H7 (cell line): ENCODE measurements around the gene BTBD6. TPM values are rescaled to one million over a fixed set of nuclear protein-coding genes. Genes with fewer than 3 reads are reported as not detected.

Source experiments
- DNase-seq: peaks from one replicate; pipeline ENCODE4 v3.0.0; 2012
- H3K27me3 ChIP-seq: 2 replicates; pipeline ENCODE4 v1.6.0; 2011; ENCODE audit warnings: mild to moderate bottlenecking, low read length; ENCODE audit not compliant: control insufficient read depth, insufficient read depth
- H3K36me3 ChIP-seq: replicated peaks from 2 replicates; pipeline ENCODE4 v1.5.1; 2011; ENCODE audit warnings: low read length; ENCODE audit not compliant: control insufficient read depth, insufficient read depth
- H3K4me3 ChIP-seq: 2 replicates; pipeline ENCODE4 v1.5.1; 2011; ENCODE audit warnings: low read depth, mild to moderate bottlenecking, control low read depth, low read length, moderate library complexity; ENCODE audit not compliant: insufficient read depth
- total RNA-seq: library from RNA; depleted of rRNA; stranded (reverse); fragments of >200 nt; shearing (Covaris generic); gene quantifications from 2 replicates; pipeline ENCODE4 v1.2.3, GENCODE V29; 2014

The BTBD6 gene
- total RNA-seq, 1 experiment from 2014 or later = 22.3 TPM

DNA sequence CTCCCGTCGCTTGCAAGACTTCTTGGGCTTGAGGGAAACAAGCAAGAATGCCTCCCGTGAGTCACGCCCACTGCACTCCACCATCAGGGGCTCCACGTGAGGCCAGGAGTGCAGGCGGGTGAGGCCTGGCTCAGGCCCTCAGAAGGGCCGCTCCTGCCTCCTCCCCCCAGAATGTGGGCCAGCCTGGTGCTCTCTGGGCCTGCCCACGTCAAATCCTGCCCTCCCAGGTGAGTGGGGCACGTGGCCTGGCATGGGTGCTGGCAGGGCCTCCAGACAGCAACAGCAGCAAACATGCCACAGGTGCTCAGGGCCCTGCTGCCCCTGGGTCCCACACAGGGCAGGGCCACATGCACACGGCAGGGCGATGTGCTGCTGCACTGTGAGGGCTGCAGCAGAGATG is 30.6 kb upstream of the BTBD6 start:
- DNase-seq = no peak
- Histone ChIP-seq H3K4me3 (no peak overlapping the region), H3K27me3 (no peaks in the 10 kb centered on the region), H3K36me3 (no peaks in the 10 kb centered on the region; the same call in 1 of the 2 replicates)

DNA sequence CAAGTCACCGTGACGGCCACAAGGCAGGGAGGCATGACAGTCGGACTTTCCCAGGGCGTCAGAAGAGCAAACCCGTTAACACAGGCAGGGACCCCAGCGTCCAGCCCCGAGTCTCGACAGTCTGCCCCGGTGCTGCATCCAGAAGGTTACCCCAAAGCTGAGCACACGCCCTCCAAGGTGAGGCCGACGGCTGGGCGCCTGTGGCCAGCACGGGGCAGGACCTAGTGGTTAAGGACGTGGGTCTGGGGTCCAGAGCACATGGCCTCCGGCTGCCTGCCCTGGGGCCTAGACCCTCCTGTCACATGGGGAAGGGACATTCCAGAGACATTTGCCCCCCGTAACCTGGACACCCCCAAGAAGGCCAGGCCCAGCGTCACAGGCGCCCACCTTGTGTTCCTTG is 29.7 kb upstream of the BTBD6 start:
- no peaks in the 10 kb centered on the region; the same call in 1 of the 2 replicates for H3K36me3 ChIP-seq
- DNase-seq = no peak
- H3K27me3 ChIP-seq = no peaks in the 10 kb centered on the region
- no peak overlapping the region for H3K4me3 ChIP-seq

DNA sequence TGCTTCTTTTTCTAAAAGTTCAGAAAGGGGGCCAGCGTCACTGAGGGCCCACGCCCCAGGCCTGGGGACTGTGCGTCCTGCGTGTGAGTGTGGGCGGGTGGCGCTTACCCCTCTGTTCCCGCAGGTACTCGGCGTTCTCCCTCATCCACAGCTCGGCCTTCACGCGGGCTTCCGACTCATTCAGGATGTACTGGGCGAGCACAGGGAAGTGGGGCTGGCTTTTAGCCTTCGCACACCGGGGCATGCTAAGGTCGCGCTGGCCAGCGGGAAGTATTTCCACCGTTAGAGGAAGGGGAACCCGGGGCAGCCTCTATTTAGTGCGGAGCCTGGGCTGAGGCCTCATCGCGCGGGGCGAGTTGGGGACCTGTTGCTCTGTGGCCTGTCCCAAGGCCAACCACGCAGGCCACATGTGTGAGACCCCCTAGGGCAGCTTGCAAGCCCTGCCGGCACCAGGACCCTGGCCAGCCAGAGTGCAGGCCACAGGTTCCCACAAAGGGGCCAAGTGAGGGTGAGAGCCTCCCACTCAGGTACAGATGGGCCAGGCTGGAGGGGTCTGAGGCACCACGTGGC is 29.2 kb upstream of the BTBD6 start:
- Histone ChIP-seq H3K36me3 (no peaks in the 10 kb centered on the region; the same call in 1 of the 2 replicates), H3K4me3 (no peak overlapping the region), H3K27me3 (no peaks in the 10 kb centered on the region)
- DNase-seq = no peak

DNA sequence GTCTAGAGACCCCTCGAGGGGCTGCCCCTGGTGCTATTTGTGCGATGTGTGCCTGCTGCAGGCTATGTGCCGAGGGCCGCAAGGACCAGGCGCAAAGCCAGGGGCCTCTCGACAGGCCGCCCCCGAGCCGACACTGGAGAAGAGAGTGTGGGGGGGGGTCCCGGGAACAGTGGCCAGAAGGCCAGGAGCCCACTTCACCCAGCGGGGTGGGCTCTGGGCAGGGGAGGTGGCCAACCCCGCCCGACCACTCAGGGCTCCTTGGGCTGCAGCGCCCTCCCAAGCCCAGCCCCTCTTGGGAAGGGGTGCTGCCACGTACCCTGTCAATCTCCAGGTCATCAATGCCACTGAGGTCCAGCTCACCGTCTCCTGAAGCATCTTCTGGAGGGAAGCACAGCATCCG is 28.6 kb upstream of the BTBD6 start:
- Histone ChIP-seq H3K27me3 (no peaks in the 10 kb centered on the region), H3K36me3 (no peaks in the 10 kb centered on the region; the same call in 1 of the 2 replicates), H3K4me3 (no peak overlapping the region)
- no peak for DNase-seq

DNA sequence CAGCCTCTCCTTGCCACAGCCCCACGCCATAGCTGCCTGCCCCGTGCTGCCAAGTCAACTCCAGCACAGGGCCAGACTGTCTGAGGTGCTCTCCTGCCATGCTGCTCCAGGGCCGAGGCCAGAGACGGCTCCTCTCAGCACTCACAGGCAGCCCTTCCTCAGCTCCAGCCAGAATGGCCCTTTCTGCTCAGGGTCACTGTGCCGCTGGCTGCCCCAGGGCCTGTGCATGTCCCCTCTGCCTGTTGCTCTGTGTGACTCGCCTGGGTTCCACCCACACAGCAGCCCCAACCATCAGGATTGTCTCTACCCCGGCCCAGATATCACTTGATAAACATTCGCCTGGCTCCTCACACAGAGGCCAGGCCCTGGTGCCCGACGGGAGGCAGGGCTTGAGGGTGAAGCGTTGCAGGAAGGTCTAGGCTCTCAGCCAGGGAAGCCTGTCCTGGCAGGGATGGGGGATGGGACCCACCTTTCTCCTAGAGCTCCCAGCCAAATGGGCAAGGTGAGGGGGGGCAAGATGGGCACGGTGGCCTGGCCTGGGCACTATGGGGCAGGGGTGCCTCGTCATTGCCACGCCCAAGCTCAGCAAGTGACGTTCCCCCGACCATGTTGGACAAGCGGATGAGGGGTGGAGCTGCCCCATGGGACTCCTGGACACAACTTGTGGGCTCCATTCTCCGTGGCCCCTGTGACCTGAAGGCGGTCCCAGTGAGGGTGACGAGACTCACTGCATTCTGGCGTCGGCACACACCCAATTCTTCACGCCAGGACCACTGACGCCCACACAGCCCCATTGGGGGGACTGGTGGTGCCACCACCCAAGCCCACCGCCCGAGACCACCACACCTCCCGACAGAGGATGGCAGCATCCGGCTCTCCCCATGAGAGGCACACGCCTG is 27.4 kb upstream of the BTBD6 start:
- H3K4me3 ChIP-seq = no peak overlapping the region
- no peaks in the 10 kb centered on the region; the same call in 1 of the 2 replicates for H3K36me3 ChIP-seq
- H3K27me3 ChIP-seq = no peaks in the 10 kb centered on the region
- no peak for DNase-seq

DNA sequence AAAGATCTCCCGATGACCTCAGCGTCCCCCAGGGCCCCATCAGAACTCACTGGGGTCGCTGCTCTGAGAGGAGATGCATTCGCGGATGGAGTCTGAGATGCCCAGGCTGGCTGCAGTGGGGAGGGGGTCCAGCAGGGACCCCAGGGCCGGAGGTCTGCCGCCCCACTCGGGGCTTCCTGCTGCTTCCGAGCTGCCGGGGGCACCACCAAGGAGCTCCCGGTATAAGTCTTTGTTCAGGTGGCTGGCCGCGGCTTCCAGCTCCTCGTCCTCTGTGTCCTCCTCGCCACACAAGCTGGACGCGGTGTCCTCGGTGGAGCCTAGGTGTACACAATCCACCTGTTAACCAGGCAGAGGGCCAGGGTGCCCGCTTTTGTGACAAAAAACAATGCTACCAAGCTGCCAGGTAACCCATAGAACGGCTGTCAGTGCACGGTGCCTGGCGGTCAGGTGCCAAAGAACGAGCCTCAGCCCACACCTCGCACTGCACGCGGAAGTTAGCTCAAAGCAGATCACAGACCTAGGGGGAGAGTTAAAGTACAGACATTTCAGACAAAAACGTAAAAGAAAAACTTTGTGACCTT is 26.6 kb upstream of the BTBD6 start:
- no peak for DNase-seq
- Histone ChIP-seq H3K27me3 (no peaks in the 10 kb centered on the region), H3K4me3 (no peak overlapping the region), H3K36me3 (no peaks in the 10 kb centered on the region; the same call in 1 of the 2 replicates)

DNA sequence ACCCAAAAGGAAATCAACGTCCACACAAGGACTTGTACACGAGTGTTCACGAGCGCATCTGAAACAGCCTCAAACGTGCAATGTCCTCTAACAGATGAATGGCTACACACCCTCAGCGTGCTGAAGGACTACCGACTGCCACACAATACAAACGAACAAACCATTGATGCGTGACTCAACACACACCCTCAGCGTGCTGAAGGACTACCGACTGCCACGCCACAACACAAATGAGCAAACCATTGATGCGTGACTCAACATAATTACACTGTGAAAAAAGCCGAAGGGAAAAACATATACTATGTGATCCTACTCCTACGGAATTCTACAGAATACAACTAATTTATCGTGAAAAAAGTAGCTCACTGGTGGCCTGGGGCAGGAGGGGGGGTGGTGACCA is 25.1 kb upstream of the BTBD6 start:
- no peak for DNase-seq
- no peak overlapping the region for H3K4me3 ChIP-seq
- no peaks in the 10 kb centered on the region; the same call in 1 of the 2 replicates for H3K36me3 ChIP-seq

DNA sequence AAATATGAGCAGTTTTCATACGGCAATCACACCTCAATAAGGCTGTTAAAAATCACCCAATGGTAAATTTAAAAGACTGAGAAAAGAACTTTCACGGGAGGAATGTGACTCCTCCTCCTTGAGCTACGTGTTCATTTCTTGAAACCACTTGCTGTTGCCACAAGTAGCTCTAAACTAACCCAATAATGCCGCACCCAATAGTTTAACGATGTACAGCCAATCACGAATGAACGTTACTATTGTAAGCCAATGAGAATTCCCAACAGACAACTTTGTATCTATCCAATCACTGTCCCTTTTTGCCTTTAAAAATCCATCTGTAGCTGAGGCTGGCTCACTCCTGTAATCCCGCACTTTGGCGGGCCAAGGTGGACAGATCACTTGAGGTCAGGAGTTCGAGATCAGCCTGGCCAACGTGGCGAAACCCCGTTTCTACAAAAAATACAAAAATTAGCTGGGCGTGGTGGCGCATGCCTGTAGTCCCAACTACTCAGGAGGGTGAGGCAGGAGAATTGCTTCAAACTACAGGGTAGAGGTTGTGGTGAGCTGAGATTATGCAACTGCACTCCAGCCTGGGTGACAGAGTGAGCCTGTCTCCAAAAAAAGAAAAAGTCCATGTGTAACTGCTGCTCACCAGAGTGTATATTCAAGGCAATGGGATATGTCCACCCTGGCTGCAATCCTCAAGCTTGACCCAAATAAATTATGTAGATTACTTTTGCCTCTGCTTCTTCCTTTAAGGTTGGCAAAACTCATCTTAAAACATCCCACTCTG is 24.4 kb upstream of the BTBD6 start:
- DNase-seq = no peak
- Histone ChIP-seq H3K4me3 (no peak overlapping the region), H3K36me3 (no peaks in the 10 kb centered on the region; the same call in 1 of the 2 replicates), H3K27me3 (no peaks in the 10 kb centered on the region)

More for the DNA sequence above, 25.1 kb upstream of the BTBD6 start:
- no peaks in the 10 kb centered on the region for H3K27me3 ChIP-seq

DNA sequence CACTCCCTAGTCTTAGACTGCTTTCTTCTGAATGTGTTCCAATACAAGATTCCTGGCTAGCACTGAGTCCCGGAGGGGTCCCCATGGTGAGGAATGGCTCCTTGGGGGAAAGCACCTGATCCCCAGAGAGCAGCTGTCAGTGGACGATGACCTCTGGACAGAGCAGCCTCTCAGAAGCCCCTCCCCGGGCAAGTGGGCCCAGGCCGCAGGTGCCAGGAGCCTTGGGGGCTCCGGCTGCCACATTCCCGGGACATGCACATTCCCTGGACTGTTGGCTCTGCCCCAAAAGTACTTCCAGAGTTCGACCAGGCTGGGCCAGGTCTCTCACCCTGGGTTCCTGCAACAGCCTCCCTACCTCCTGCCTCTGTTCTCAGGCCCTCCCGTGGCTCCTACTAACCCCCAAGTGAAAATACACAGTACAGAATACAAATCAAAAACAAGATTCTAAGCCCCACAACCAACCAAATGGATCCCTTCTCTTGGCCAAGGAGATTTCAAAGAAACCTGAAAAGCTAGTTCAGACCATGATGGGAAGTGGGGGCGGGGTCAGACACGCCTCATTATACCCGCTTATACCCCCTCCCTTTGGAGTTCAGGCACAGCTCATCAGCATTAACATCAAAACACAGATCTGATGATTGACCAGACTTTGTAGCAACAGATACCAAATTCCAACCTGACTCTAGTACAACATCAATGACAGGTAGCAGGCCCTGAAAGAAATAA is 23.3 kb upstream of the BTBD6 start:
- Histone ChIP-seq H3K4me3 (no peak overlapping the region), H3K27me3 (no peaks in the 10 kb centered on the region), H3K36me3 (no peaks in the 10 kb centered on the region)
- no peak for DNase-seq

DNA sequence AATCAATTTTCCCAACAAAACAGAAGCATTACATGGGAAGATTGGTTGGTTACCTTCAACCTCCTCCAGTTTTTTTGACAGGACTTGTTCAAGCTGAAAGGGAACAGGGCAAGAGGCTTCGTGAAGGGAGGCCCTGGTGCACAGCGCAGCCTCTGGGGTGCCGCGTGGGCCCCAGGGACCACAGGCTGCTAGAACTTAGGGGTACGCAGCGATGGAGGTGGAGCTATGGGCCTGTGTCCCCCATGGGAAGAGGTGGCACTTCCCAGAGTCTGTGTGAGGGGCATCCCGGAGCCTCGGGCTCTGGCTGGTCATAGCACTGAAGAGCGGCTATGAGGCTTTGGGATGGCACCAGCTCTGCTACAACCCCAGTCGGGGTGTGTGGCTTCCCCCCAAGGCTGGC is 22.1 kb upstream of the BTBD6 start:
- Histone ChIP-seq H3K4me3 (no peak overlapping the region), H3K27me3 (no peaks in the 10 kb centered on the region), H3K36me3 (no peaks in the 10 kb centered on the region)
- DNase-seq = no peak

DNA sequence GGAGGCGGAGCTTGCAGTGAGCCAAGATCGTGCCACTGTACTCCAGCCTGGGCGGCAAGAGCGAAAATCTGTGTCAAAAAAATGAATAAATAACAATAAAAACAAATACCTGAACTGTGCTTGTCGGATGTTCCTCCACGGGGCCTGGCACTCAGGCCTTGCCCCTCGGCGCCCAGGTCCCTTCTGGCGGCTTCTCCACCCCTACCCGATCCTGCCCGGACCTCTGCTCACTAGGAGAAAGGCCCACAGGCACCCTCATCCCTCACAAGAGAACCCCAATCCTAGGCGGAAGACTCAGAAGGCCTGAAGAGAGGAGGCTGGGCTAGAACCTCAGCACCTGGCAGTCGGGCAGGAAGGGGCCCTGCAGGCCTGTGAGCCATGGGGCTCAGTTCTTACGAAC is 21.0 kb upstream of the BTBD6 start:
- no peaks in the 10 kb centered on the region for H3K27me3 ChIP-seq
- H3K36me3 ChIP-seq = no peaks in the 10 kb centered on the region
- no peak overlapping the region for H3K4me3 ChIP-seq
- DNase-seq = no peak

DNA sequence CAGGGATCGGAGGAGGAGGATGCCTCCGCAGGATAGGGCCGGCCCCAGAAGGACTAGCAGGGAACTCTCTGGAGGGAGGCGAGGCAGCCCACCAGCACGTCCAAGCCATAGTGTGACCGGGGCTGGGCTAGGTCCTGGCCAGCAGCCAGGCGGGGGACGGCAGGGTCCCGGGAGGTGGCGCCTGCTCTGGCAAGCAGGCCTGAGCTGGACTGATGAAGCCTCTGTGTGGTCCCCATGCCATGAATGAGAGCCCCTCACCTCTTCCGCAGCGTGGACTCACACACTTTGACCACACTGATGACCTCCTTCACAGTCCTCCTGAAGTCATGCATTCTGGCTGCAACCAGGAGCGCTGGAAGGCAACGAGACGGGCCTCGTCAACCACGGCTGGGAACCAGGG is 19.8 kb upstream of the BTBD6 start:
- DNase-seq = no peak
- Histone ChIP-seq H3K36me3 (no peaks in the 10 kb centered on the region), H3K27me3 (no peaks in the 10 kb centered on the region), H3K4me3 (no peak overlapping the region)

DNA sequence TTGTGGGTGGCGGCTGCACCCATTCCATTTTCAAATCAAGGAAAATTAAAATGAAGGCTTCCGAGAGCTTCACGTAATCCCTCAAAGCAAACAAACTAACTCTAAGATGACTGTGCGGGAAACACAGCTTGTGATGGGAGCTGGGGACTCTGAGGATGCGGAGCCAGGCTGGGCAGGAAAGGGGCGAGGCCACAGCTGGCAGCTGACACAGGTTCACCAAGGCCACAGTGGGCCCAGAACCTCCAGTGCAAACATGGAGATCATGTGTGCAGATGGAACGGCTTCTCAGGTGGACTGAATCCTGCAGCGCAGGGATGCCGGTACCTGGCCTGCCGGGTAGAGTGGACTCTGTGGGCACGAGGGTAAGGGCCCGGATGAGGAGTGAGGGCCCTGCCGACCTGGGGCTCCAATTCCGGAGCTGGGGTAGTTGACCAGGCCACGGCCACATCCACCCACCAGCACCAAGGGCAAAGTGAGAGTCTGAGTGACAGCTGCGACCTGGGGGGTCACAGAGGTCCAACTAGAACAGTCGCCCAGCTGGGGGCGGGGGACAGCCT is 19.2 kb upstream of the BTBD6 start:
- no peak for DNase-seq
- Histone ChIP-seq H3K27me3 (no peaks in the 10 kb centered on the region), H3K36me3 (no peaks in the 10 kb centered on the region), H3K4me3 (no peak overlapping the region)
